ENCODE measurements around the gene FBXL16. TPM values are rescaled to one million over a fixed set of nuclear protein-coding genes. Genes with fewer than 3 reads are reported as not detected.
A peak's percentile ranks its signal among the peaks of the same experiment; 100 is the strongest.
"Not testable (repeated sequence)": the region's sequence is repeated elsewhere in the genome, so short reads cannot be mapped to it uniquely, and the experiment has no call there.

Gene FBXL16
- total and polyA plus RNA-seq, 5 experiments from 2014 or later = 3.0 to 29.3 (median 22.0) TPM

DNA sequence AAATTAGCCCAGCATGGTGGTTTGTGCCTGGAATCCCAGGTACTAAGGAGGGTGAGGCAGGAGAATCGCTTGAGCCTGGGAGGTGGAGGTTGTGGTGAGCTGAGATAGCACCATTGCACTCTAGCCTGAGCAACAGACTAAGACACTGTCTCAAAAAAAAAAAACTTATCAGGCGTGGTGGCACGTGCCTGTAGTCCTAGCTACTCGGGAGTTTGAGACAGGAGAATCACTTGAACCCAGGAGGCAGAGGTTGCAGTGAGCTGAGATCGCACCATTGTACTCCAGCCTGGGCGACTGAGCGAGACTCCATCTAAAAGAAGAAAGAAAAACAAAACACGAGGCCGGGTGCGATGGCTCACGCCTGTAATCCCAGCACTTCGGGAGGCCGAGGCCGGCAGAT lies 37.3 kb upstream of the FBXL16 start:
- not testable (repeated sequence) for H3K27me3 Mint-ChIP-seq, H3K9me3 Mint-ChIP-seq, H3K36me3 Mint-ChIP-seq, ATAC-seq, DNase-seq
- peak overlapping the region in 2 of 10 donors; percentile 2 to 4 for H3K4me3 Mint-ChIP-seq
- POLR2A ChIA-PET = interaction anchor here (0.7 to 23.0 kb wide), 2 partner anchors 13 to 26 kb away, joined by 3 to 411 read pairs; partner anchors contain the start of genes ANTKMT, CCDC78, HAGHL and METRN
- H3K27ac Mint-ChIP-seq = peak overlapping the region in 1 of 10 donors; percentile 65
- peaks cover 0 to 17% (median 7%) of the 10 kb centered on the region in 4 donors for H3K4me1 Mint-ChIP-seq

DNA sequence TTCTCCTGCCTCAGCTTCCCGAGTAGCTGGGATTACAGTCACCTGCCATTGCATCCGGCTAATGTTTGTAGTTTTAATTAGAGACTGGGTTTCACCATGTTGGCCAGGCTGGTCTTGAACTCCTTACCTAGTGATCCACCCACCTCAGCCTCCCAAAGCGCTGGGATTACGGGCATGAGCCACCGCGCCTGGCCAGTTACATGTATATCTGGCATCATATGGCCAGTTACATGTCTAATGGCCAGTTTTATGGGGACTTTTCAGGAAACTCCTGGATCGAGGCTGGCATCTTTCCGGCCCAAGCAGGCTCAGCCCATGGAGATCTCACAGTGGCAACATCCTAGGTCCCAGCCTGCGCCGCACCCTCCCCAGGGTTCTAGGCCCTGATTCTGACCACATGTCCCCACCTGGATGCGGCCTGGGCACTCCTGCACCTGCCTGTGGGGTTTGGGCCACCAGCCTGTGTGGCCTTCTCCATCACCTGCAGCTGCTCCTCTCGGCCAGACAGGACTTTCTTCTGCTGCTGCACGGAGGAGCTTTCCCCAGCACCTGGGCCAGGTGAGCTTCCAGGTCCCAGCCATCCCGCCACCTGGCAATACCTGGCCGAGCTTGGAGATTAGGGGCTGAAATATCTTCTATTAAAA lies 36.5 kb upstream of the FBXL16 start:
- POLR2A ChIA-PET = interaction anchor here (1.0 to 23.0 kb wide), 2 partner anchors 25 to 54 kb away, joined by 3 to 411 read pairs; partner anchors contain the start of genes ANTKMT, CCDC78, HAGHL and METRN
- peak overlapping the region in 3 of 10 donors; percentile 11 to 55 (median 43) for H3K27ac Mint-ChIP-seq
- DNase-seq = no peak
- peaks cover 0 to 19% (median 9%) of the 10 kb centered on the region in 4 donors for H3K4me1 Mint-ChIP-seq
- no peak for ATAC-seq
- H3K9me3 Mint-ChIP-seq = no peaks in the 10 kb centered on the region
- H3K4me3 Mint-ChIP-seq = peak overlapping the region; percentile 61 to 80 (median 72)
- H3K27me3 Mint-ChIP-seq = no peaks in the 10 kb centered on the region
- H3K36me3 Mint-ChIP-seq = peaks cover 0 to 6% (median 0%) of the 10 kb centered on the region in 3 donors

DNA sequence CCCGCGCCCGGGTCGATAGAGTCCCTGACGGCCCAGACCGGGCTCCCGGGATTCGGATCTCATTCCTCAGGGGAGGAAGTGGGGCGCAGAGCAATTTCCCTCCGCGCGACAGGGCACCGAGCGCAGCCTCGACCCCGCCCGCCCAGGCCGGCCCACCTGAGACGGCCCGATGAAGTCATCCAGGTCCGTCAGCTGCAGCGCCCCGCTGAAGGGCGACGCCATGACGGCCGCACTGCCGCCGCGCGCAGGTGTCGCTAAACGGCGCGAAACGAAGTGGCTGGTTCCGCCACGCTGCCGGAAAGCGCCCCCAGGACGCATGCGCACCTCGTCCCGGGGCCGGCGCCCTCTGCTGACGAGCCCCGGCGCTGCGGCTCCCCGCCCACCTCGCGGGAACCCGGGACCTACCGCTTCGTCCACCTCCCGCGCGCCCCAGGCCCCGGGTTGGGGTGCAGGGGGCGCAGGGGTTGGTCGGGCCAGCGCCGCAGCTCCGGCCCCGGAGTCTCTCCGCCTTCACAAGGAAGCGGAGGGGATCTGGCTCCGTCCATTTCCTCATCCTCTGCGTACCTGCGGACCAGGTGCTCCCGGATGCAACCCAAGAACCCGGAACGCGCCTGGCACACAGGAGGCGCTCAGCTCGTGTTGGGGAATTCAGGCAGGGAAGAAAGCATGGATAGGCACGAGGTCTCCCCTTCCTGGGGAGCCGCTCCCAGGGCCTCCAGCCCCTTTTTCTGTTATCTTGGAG lies 35.3 kb upstream of the FBXL16 start, which contains the start of gene CIAO3:
TSS of gene CIAO3 (minus strand) at position 234 of the 742 bp plus-strand sequence. CDS start at position 222, 12 bp downstream.
- H3K27ac Mint-ChIP-seq = peak within 1 kb of the TSS in 7 of 10 donors; percentile 43 to 82 (median 60)
- ATAC-seq (peak; percentile 92 to 96), DNase-seq (peak; percentile 84 to 99 (median 92))
- peak within 1 kb of the TSS; percentile 73 to 85 (median 76) for H3K4me3 Mint-ChIP-seq
- H3K4me1 Mint-ChIP-seq = peaks cover 0 to 19% (median 8%) of the 10 kb centered on the region in 4 donors
- H3K9me3 Mint-ChIP-seq = no peaks in the 10 kb centered on the region
- no peaks in the 10 kb centered on the region for H3K27me3 Mint-ChIP-seq
- POLR2A ChIA-PET = interaction anchor here (1.0 to 23.0 kb wide), 6 partner anchors 11 to 55 kb away, joined by 3 to 411 read pairs (median 8); partner anchors contain the start of genes ANTKMT, CCDC78, HAGHL and METRN
- peaks cover 0 to 14% (median under 1%) of the 10 kb centered on the region in 3 donors for H3K36me3 Mint-ChIP-seq

DNA sequence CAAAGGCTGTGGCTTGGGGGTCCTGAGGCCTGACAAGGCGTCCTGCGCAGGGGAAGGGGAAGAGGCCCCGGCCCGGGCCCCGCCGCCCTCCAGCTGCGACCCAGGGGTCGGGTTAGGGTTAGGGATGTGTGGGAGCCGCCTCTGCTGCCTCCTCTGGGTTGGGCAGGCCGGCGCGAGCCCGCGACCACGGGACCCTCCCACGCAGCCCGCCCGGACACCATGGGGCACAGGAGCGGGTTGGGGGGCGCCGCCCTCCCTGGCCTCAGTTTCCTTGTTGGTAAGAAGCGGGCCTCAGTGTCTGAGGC lies 34.8 kb upstream of the FBXL16 start:
- ATAC-seq (peak; percentile 15 to 21), DNase-seq (no peak)
- Mint-ChIP-seq H3K27me3 (no peaks in the 10 kb centered on the region), H3K27ac (peak overlapping the region in 7 of 10 donors; percentile 43 to 82 (median 60)), H3K36me3 (peaks cover 0 to 19% (median 2%) of the 10 kb centered on the region in 3 donors), H3K9me3 (no peaks in the 10 kb centered on the region), H3K4me3 (peak overlapping the region; percentile 41 to 85 (median 75)), H3K4me1 (peaks cover 0 to 19% (median 8%) of the 10 kb centered on the region in 4 donors)
- POLR2A ChIA-PET = interaction anchor here (1.0 to 23.0 kb wide), 5 partner anchors 10 to 50 kb away, joined by 3 to 411 read pairs (median 11); partner anchors contain the start of genes ANTKMT, CCDC78, HAGHL and METRN

DNA sequence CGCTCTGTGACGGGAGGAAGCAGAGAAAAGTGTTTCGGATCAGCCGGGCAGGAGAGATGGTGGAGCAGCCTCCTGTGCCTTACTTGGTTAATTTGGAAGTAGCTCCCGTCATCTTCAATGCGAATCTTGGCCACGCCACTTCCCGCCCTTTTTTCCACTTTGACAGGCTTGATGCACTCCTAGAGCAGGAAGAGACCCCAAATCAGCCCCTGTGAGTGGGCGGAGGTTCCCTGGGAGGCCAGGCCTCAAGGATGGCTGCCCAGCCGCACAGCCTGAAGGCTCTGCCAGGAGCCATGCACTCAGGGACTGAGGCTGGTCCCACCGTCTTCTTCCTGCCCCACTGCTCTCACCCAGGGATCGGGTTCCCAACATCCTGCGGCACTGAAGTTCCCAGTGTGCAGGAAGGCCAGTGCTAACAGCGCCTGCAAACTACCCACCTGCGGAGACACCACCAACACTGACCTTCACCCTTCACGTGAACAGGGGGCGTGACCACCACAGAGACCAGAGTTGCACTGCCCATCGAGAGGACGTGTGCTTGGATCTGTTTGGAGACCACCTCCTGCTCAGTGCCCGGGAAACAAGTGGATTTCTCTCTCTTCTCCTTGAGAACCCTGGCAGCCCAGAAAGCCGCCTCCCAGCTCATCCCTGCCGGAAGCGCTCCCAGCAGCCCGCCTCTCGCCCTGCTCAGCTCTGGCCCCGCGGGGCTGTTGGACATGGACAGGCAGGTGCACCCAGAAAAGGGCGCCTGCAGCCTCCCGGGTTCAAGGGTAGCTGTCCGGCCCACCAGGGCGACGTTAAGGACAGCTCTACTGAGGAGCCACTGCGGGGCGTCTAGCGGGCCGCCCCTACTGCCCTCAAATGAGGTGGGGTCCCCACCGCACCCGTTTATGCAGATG lies 34.2 kb upstream of the FBXL16 start:
- H3K27ac Mint-ChIP-seq = peak overlapping the region in 6 of 10 donors; percentile 43 to 80 (median 68)
- POLR2A ChIA-PET = interaction anchor here (1.0 to 23.0 kb wide), 6 partner anchors 10 to 72 kb away, joined by 3 to 411 read pairs (median 8); partner anchors contain the start of genes ANTKMT, CCDC78, HAGHL and METRN
- H3K36me3 Mint-ChIP-seq = peaks cover 0 to 23% (median 2%) of the 10 kb centered on the region in 3 donors
- peaks cover 0 to 19% (median 8%) of the 10 kb centered on the region in 4 donors for H3K4me1 Mint-ChIP-seq
- peak overlapping the region; percentile 47 to 85 (median 74) for H3K4me3 Mint-ChIP-seq
- DNase-seq (no peak), ATAC-seq (no peak)
- no peaks in the 10 kb centered on the region for H3K9me3 Mint-ChIP-seq
- no peaks in the 10 kb centered on the region for H3K27me3 Mint-ChIP-seq

DNA sequence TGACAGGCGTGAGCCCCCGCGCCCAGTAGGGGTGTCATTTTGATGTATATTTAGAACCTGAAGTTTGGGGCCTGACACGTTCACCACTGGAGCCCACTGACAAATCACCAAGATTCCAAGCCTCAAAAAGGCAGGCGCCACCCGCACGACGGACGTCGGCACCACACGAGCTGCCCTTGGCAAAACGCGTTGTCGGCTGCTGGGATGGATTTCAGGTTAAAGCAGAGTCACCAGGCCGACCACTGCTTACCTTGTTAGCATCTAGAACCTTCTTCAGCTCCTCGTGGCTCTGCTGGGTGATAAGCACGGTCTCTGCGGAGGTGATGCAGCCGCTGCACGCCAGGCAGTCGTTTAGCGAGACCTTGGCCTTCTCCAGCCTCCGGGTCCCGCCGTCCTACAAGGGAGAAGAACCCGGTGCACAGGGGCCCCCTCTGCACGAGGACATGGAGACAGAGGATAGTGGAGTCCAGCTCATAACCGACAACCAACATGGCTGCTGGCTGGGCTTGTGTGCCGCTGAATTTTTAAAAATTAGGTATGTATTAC lies 31.4 kb upstream of the FBXL16 start:
- H3K27me3 Mint-ChIP-seq = no peaks in the 10 kb centered on the region
- no peak overlapping the region for H3K27ac Mint-ChIP-seq
- POLR2A ChIA-PET = interaction anchor here (23.0 kb wide), 1 partner anchor 20 kb away, joined by 411 read pairs; the partner anchor contains the start of genes ANTKMT, CCDC78, HAGHL and METRN
- peaks cover 0 to 34% (median 2%) of the 10 kb centered on the region in 3 donors for H3K36me3 Mint-ChIP-seq
- no peaks in the 10 kb centered on the region for H3K9me3 Mint-ChIP-seq
- DNase-seq (no peak), ATAC-seq (no peak)
- no peak overlapping the region for H3K4me3 Mint-ChIP-seq
- H3K4me1 Mint-ChIP-seq = peaks cover 0 to 19% (median 8%) of the 10 kb centered on the region in 4 donors

DNA sequence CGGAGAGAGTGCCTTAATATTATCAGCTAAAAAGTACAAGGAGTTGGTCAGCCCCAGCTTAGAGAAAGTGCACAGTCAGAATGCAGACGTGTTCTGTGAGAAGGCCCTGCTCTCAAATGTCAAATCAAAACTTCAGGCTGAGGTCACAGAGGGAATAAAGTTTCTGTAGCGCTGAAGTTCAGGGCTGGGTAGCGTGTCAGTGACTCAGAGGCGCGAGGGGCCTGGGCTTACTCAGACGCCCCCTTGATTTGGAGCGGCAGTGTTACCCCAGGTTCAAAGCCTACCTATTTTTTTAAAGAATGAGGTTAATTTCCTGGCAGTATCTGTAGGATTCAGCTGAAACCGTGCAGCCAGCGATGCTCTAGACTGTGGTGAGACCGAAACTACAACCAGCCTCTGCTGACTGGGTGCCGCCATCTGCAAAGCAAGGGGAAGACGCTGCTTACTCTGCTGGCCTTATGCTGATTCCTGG lies 30.4 kb upstream of the FBXL16 start:
- ATAC-seq (no peak), DNase-seq (no peak)
- no peaks in the 10 kb centered on the region for H3K27me3 Mint-ChIP-seq
- POLR2A ChIA-PET = interaction anchor here (23.0 kb wide), 1 partner anchor 19 kb away, joined by 411 read pairs; the partner anchor contains the start of genes ANTKMT, CCDC78, HAGHL and METRN
- H3K9me3 Mint-ChIP-seq = no peaks in the 10 kb centered on the region
- H3K4me3 Mint-ChIP-seq = no peak overlapping the region
- H3K36me3 Mint-ChIP-seq = peaks cover 0 to 35% (median 2%) of the 10 kb centered on the region in 3 donors
- peaks cover 0 to 17% (median 8%) of the 10 kb centered on the region in 4 donors for H3K4me1 Mint-ChIP-seq
- H3K27ac Mint-ChIP-seq = peak overlapping the region in 2 of 10 donors; percentile 72 to 82

DNA sequence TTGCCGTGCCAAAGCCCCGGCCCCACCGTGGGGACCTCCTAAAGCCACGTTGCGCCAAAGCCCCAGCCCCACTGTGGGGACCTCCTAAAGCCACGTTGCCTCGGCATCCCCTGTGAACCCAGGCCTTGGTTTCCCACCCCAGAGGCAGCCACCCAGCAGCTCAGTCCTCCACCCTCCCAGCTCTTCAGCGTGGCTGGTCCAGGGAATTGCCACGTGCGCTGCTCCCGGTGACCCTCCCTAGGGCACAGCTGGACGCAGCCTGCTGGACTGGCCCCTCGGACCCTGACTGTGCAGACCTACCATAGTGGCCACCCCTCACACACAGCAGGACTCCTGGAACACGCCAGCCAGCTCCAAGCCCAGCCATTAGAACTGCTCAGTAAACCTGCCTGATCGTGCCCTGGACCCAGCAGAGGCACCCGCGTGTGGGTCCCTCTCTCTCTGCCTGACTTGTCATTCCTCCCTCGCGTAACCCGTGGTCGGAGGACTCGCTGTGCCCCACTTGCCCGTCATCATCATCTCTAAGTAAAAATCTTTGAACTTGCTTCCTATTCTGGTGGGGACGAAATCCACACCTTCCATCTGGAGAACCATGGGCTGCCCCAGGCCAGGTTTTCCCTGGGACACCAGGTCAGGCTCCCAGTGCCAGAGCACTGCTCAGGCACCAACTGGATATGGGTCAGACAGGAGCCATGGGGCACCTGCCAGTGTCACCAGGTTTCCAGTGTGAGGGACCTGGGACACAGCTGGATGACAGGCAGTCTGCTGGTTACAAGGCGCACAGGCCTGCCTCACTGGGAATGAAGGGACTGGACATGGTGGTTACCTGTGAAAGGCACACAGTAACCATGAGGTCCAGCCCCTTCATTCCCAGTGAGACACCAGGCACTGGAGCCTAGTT lies 29.6 kb upstream of the FBXL16 start:
- Mint-ChIP-seq H3K9me3 (no peaks in the 10 kb centered on the region), H3K4me1 (peaks cover 0 to 17% (median 8%) of the 10 kb centered on the region in 4 donors), H3K4me3 (peak overlapping the region in 1 of 10 donors; percentile 26), H3K27me3 (no peaks in the 10 kb centered on the region), H3K27ac (peak overlapping the region in 2 of 10 donors; percentile 56 to 72), H3K36me3 (peaks cover 0 to 35% (median 2%) of the 10 kb centered on the region in 3 donors)
- DNase-seq (no peak), ATAC-seq (no peak)
- POLR2A ChIA-PET = interaction anchor here (1.0 to 23.0 kb wide), 2 partner anchors 19 to 40 kb away, joined by 3 to 411 read pairs; partner anchors contain the start of genes ANTKMT, CCDC78, HAGHL and METRN

DNA sequence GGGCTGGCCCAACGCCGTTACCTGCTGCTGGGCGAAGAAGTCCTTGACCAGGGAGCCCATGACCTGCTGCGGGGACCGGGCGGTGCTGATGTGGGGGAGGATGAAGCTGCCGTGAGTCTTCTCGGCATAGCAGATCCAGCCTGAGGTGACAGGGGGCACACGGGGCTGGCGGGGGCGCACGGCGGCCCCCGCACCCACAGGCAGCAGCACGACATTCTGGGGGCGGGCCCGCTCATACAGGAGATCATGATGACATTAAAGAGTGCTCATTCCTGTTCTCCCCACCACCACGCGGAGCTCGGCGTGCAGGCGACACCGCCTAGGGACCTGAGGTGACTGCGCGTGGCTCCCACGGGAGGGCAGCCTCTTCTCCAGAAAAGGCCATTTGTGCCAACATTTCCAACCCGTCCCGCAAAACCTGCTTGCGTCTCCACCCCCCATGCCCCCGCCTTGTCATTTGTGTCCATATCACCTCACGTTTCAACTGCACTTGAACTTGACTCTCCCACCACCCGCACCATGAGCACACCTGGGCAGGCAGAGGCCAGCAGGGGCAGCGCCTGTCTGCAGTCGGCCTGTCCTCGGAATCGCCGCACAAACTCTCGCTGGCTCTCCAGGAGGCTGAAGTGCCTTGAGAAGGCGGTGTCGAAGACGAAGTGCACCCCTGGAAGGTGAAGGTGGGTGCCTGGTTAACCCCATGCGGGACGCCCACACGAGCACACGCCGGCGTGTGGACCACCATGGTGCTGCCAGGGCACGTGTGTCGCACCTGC lies 28.8 kb upstream of the FBXL16 start:
- H3K27me3 Mint-ChIP-seq = no peaks in the 10 kb centered on the region
- peaks cover 0 to 35% (median 2%) of the 10 kb centered on the region in 3 donors for H3K36me3 Mint-ChIP-seq

More for the DNA sequence above, 28.8 kb upstream of the FBXL16 start:
- no peak for ATAC-seq
- Mint-ChIP-seq H3K27ac (no peak overlapping the region), H3K9me3 (no peaks in the 10 kb centered on the region), H3K4me1 (peaks cover 0 to 10% (median 4%) of the 10 kb centered on the region in 4 donors), H3K4me3 (no peak overlapping the region)
- DNase-seq = no peak
- POLR2A ChIA-PET = interaction anchor here (1.0 to 23.0 kb wide), 2 partner anchors 18 to 39 kb away, joined by 3 to 411 read pairs; partner anchors contain the start of genes ANTKMT, CCDC78, HAGHL and METRN
